Right ventricle myocardium superior (tissue), 1 donor: Measurements from ENCODE around the gene OR2T2. TPM values are rescaled to one million over a fixed set of nuclear protein-coding genes. Genes with fewer than 3 reads are reported as not detected.

Source experiments
- total RNA-seq: library from RNA; stranded (reverse); fragmentation: NEBNext Ultra II Directional; extraction: Animal tissue kit (Norgen Biotek cat#: 25700); gene quantifications from one replicate; pipeline ENCODE4 v1.2.1, GENCODE V29; 2021
- donor health status: DM: no; HTN: yes; CAD: no; lungs with severe emphysema.

The OR2T2 gene
- total RNA-seq, 1 donor from 2014 or later = not detected

Other genes starting within 250 kb of the OR2T2 start
- gene OR2M3, start 248.4 kb upstream of the OR2T2 start, total RNA-seq = not detected
- gene OR2M4, start 214.2 kb upstream of the OR2T2 start, total RNA-seq = not detected
- gene OR2T33, start 167.7 kb upstream of the OR2T2 start, total RNA-seq = not detected
- gene OR2T12, start 142.2 kb upstream of the OR2T2 start, total RNA-seq = not detected
- not detected for gene OR2M7, start 121.1 kb upstream of the OR2T2 start, total RNA-seq
- gene OR14C36, start 96.9 kb upstream of the OR2T2 start, total RNA-seq = not detected
- not detected for gene OR2T4, start 84.0 kb upstream of the OR2T2 start, total RNA-seq
- not detected for gene OR2T6, start 69.9 kb upstream of the OR2T2 start, total RNA-seq
- not detected for gene OR2T1, start 42.6 kb upstream of the OR2T2 start, total RNA-seq
- not detected for gene OR2T3, start 27.7 kb downstream of the OR2T2 start, total RNA-seq
- gene OR2T5, start 43.0 kb downstream of the OR2T2 start, total RNA-seq = not detected
- not detected for gene OR2G6, start 62.4 kb downstream of the OR2T2 start, total RNA-seq
- gene OR2T29, start 117.1 kb downstream of the OR2T2 start, total RNA-seq = not detected
- not detected for gene OR2T34, start 129.1 kb downstream of the OR2T2 start, total RNA-seq
- not detected for gene OR2T10, start 152.1 kb downstream of the OR2T2 start, total RNA-seq
- not detected for gene OR2T11, start 189.5 kb downstream of the OR2T2 start, total RNA-seq
- gene OR2T35, start 199.6 kb downstream of the OR2T2 start, total RNA-seq = not detected
- not detected for gene OR2T27, start 209.9 kb downstream of the OR2T2 start, total RNA-seq